Hematopoietic multipotent progenitor cell treated with erythropoietin and hydrocortisone succinate and interleukin-3 and kit ligand, for 15 days (in vitro differentiated cells): ENCODE measurements around the gene PDP2.
A peak's percentile ranks its signal among the peaks of the same experiment; 100 is the strongest.

Experiments used
- DNase-seq: peaks from one replicate; pipeline ENCODE4 v3.0.0-alpha.2; 2015; ENCODE audit warnings: low spot score

Gene PDP2, protein sequence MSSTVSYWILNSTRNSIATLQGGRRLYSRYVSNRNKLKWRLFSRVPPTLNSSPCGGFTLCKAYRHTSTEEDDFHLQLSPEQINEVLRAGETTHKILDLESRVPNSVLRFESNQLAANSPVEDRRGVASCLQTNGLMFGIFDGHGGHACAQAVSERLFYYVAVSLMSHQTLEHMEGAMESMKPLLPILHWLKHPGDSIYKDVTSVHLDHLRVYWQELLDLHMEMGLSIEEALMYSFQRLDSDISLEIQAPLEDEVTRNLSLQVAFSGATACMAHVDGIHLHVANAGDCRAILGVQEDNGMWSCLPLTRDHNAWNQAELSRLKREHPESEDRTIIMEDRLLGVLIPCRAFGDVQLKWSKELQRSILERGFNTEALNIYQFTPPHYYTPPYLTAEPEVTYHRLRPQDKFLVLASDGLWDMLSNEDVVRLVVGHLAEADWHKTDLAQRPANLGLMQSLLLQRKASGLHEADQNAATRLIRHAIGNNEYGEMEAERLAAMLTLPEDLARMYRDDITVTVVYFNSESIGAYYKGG

DNA sequence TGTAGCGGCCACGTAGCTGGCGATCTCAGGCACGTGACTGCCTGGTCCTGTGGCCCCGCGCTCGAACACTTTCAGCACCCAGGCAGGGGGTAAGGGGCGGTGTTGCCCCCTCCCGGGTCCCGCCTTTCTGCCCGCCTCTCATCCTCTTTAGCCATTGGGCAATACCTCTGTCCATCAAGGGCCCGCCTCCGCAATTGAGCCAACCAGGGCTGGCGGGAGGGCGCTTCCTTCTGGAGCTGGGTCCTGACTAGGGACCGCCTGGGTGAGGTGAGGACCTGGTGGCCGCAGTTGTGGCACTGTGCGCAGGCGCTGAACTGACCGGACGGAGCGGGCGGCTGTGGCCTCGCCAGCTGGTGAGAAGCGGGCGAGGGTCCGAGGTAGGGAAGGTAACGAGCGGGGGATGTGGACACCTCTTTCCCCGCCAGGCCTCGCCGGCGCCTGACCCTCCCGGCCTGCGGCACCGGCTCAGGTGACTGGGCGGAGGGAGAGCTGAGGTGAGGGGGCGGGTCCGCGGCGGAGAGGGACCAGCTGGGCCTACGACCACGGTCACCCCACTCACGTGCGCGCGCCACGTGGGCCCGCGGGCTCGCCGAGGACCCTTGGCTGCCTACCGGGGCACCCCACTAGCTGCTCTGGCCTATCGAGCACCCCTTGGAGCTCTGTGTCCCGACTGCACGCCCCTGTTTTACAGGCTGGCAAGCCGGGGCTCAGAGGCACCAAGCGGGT, at the start of gene PDP2:
TSS of gene PDP2 (plus strand) at position 228 of the 726 bp plus-strand sequence. CDS start 3,770 bp downstream, outside the sequence.
- peak; percentile 83 for DNase-seq

DNA sequence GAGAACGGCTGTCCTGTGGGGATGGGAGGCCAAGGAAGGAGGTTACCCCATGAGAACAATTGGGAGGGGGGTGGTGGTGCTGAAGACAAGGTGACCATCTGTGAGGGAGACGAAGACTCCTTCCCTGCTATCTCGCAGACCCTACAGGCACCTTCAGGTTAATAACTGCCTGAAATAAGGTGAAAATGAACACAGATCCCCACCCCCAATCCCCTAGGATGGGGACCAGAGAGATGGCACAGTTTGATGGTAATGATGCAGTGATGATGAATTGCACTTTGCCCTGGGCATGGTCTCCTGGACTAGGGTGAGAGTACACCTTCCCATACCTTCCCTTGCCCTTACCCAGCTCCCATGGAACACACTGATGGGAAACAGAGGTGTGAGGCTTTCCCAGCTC, 48.1 kb upstream of the PDP2 start:
- no peak for DNase-seq

DNA sequence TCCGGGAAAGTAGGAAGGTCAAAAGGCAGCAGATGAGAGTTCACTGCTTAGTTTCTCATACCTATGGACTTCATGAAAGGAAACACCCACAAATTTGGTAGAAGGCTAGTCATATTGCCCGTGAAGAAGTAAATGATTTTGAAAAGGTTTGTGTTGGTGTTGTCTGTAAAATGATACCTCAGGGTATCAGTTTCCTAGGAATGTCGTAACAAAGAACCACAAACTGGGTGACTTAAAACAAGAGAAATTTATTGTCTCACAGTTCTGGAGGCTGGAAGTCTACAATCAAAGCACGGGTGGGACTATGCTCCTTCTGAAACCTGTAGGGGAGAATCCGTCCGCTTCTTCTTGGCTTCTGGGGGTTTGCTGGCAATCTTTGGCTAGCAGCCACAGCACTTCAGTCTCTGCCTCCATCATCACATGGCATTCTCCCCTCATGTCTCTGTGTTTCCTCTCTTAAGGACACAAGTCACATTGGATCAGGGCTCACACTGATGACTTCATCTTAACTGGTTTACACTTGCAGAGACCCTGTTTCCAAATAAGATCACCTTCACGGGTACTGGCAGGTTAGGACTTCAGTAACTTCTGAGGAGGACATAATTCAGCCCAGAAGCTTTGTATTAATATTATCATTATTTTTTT, 47.5 kb upstream of the PDP2 start:
- no peak for DNase-seq

DNA sequence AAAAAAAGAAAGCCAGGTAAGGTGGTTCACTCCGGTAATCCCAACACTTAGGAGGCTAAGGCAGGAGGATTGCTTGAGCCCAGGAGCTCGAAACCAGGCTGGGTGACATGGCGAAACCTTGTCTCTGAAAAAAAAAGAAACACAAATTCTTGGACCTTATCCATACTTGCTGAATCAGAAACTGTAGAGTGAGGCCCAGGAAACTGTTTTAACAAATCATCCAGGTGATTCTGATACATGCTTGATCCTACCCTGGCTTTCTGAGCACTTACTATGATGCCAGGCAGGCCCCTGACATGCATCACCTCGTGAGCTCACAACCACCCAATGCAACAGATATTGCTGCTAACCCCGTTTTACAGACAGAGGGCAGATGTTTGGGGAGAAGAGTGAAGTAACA, 45.6 kb upstream of the PDP2 start:
- no peak for DNase-seq

DNA sequence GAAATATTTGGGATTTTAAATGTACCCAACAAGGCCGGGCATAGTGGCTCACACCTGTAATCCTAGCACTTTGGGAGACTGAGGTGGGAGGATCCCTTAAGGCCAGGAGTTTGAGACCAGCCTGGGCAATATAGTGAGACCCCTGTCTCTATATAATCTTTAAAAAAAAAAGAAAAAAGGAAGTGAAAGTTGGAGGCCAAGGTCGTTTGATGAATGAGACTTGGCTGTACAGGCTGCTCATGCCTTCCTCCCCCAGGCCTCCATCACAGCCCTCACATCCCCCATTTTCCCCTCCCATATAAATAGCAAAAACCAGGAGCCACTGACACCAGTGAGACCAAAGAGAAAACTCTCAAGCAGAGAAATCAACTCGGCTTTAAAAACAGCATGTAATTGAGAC, 39.4 kb upstream of the PDP2 start:
- DNase-seq = no peak

DNA sequence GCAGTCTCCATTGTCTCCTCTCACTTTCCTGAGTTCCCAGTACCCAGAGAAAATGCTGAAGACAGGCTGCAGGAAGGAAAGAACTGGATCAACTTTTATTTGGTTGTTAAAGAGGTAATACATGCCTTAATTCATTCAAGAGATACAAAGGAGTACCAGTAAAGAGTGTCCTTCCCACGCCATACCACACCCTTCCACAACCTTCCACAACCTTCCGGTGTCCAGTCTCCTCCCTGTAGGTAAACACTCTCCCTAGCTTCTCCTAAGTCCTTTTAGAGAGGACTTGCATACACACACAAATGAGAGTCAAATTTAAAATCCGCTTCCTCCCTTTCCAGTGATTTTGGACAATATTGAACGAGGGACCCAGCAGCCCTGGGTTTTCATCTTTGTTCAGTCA, 38.9 kb upstream of the PDP2 start:
- DNase-seq = no peak

DNA sequence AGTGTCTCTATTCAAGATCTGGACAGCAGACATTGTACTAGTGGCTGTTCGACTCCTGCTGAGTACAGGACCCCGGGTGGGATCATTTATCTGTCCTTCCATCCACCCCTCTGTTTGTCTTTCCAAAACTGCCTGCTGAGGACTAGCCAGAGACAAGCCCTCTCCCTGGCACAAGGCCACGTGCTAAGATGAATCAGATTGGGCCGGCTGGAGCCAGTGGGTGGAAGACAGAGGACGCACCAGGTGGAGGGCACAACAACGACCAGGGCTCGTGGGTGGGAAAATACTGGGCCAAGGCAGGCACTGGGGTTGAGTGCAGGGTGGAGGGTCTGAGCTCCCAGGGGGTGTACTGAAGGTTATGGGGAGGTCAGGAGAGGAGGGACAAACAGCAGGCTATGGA, 37.5 kb upstream of the PDP2 start:
- DNase-seq = no peak

DNA sequence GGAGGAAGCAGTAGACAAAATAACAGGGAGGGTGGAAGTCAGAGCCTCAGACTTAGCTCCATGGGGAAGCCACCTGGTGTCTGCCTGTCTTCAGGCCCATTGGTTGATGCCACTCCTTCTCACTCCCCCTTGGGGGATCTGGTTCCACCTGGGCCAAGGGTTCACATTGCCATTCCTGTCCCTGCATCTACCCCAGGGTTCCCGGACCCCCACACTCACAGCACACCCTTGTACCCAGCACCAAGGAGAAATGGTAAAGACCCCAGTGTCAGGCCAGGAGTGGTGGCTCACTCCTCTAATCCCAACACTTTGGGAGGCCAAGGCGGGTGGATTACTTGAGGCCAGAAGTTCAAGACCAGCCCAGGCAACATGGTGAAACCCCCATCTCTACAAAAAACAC, 37.1 kb upstream of the PDP2 start:
- no peak for DNase-seq

DNA sequence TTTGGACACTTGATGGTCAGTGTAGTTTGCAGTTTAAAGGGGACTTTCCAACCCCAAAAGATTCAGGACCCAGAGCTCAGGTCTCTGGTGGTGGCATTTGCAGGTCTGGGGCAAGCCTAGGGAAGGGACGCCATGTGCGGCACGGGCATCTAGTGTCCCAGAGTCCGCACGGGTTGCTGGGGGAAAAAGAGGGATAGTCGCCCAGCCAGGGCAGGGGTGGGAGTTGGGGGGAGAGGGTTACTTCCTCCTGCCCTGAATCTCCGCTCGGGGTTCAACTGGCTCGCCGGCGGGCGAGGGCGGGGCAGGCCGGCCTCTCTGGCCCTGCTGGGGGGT, 36.3 kb upstream of the PDP2 start:
- no peak for DNase-seq

DNA sequence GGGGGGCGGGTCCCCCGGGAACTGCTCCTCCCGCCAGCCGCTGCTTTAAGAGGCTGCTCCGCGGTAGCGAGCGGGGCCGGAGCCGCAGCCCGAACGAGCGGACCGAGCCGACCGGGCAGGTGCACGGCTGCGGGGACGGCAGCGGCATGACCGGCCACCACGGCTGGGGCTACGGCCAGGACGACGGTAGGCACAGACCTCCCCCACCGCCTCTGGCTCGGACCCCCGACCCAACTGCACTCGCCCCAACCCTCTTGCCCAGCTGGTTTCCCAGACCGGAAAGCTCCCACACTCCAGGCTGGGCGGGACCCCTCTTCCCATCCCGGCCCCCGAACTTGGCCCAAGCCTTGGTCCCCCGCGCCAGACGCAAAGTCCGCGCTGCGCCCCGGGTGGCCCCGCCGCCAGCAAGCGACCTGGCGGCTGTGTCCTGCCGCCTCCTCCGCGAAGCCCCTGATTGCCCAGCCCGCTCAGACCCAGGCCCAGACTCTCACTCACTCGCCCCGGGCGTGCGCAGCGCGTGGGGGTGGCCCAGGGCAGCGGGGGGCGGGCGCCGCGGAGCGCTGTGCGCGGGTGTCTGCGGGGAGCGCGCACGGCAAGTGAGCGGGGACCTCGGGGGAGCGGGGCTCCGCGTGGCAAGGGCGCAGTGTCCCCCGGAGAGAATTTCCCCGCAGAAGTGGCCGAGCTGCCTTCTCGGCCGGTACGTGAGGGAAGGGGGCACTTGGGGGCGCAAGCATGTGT, 35.8 kb upstream of the PDP2 start, which contains the start of gene CA7:
TSS of gene CA7 (plus strand) at position 73 of the 738 bp plus-strand sequence. CDS start at position 147, 74 bp downstream.
- no peak for DNase-seq

DNA sequence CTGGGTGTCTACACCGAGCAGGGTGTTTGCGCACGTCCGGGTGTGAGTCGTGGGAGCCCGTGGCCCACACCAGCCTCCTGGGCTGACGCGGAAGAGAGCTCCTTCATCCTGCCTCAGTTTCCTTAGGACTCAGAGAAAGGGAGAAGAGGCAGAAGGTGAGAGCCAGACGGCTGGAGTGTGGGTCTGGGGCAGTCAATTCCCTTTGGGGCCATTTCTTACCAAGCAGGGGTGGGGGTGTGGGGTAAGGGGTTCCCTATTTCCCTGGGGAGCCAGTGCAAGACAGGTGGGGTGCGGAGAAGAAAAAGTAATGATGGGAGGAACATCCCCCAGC, 35.3 kb upstream of the PDP2 start:
- no peak for DNase-seq

DNA sequence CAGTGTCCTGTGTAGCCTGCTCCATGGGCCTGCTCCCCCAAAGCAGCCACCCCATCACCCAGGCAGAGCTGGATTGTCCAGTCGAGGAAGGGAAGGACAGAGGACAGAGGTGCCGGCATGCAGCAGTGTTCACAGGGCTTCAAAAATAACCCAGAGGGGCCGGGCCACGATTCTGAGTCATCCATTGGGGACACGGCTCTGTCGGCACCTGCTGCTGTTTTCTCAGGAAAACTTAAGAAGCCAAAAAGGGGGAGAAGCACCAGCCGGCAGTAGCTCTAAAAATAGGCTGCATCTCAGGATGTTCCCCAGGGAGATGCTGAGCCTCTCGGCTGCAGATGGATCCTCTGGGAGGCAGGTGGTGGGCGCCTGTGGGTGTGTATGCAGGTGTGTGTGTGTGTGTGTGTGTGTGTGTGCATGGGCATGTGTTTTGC, 34.5 kb upstream of the PDP2 start:
- DNase-seq = no peak

DNA sequence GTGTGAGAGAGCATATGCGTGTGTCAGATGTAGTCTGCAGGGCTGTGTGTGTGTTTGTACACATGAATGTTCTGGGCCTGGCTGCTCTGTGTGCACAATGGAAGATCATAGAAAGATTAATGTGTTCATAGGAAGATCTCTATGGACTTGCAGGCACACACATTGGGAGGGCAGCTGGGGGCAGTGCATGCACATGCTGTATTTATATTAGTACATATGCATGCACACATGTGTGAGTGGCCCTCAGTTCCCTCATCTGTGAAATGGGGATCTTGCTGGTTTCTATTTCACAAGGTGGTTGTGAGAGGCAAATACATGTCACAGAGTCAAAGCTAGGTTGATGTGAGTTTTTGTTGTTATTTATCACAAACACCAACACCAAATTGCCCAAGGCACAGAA, 34.0 kb upstream of the PDP2 start:
- DNase-seq = no peak

DNA sequence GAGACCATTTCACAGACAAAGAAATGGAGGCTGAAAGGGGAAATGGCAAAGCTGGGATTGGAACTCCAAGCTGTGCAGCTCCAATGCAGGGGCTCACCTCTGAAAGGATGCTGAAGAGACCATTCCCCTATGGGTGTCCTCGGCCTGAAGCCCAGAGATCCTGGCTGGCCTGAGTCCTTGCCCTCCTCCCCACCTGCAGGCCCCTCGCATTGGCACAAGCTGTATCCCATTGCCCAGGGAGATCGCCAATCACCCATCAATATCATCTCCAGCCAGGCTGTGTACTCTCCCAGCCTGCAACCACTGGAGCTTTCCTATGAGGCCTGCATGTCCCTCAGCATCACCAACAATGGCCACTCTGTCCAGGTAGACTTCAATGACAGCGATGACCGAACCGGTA, 33.5 kb upstream of the PDP2 start:
- DNase-seq = no peak

DNA sequence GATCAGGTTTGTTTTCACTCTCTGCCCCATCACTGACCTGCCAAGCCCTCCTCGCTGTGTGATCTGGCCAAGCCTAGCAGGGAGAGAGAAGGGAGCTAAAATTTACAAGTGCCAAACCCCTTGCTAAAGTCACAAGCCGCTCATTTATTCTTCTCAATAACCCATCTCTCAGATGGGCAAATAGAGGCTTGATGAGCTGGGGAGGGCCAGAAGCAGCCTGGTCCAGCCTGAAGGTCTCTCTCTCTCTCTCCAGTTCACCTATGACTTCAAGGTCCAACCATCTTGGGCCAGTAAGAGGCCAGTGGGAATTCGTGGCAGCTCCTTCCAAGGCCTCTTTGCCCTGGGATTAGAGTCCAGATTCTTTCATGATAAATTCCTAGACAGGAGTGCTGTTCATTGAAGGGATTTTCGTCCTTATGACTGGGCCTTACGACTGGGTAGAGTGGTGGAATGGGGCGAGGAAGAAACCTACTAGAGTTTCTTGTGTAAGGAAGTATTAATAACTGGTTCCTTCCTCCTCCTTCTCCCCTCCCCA, 32.7 kb upstream of the PDP2 start:
- no peak for DNase-seq

DNA sequence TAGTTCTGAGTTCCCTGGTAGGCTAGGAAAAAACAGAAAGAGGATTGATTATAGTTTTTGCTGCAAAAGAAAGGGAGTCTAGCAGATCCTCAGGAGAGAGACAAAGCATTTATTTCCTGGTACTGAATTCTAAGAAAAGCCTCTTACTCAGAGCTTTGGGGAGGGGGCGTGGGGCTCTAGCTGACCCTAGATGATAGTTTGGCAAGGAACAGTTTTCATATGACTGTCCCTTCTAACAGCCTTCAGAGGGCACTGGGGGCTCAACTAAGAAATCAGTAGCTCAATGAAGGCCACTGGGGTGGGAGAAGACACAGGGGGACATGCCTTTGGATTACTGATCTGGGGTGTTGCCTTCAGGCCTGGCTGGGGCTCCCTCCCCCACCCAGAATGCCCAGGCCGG, 32.1 kb upstream of the PDP2 start:
- no peak for DNase-seq

DNA sequence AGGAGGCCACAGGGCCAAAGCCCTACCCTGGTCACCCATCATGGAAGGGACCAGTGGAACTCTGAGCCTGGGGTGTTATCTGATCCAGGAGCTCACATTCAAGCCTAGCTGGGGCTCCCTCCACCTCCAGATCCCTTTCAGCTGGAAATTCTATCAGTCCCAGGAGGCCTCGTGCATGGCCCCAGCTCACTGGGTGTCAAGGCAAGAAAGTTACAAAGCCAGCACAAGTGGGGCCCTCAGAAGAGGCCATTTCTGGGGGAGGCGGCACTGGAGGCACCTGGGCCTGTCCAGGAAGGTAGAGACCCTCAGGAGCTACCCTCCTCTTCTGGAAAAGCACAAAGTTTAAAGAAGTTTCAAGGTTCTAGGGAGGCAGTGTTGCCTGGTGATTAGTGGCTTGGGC, 31.3 kb upstream of the PDP2 start:
- DNase-seq = no peak

DNA sequence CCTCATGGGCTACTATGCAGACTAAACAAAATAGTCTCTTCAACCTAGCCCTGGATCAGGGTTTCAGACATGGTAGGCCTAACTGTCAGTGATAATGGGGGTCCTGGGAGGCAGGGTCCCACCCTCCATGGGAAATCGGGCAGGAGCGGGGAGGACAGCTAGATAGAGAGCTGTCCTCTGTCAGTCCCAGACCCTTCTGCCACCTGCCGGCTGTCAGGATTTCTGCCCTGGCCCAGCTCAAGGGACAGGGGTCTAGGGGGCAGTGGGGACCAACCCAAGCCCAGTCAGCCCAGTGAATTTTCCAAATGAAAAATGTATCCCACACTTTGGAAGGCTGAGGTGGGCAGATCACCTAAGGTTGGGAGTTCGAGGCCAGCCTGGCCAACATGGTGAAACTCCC, 30.8 kb upstream of the PDP2 start:
- DNase-seq = no peak

DNA sequence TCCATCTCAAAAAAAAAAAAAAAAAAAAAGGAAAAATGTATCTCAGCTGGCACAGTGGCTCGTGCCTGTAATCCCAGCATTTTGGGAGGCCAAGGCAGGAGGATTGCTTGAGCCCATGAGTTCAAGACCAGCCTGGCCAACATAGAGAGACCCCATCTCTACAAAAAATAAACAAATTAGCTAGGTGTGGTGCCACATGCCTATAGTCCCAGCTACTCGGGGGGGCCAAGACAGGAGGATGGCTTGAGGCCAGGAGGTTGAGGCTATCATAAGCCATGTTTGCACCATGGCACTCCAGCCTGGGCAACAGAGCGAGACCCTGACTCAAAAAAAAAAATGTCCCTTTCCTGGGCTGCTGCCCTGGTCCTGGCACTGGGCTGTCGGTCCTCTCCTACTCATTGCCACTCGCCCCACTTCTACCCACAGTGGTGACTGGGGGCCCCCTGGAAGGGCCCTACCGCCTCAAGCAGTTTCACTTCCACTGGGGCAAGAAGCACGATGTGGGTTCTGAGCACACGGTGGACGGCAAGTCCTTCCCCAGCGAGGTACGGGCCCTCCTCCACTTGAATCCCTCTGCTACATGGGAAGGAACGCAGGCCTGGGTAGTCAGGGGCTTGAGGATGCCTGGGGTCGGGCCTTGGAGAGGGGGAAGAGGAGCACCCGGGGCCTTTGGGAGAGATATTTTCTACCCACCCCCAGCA, 30.1 kb upstream of the PDP2 start:
- DNase-seq = no peak

DNA sequence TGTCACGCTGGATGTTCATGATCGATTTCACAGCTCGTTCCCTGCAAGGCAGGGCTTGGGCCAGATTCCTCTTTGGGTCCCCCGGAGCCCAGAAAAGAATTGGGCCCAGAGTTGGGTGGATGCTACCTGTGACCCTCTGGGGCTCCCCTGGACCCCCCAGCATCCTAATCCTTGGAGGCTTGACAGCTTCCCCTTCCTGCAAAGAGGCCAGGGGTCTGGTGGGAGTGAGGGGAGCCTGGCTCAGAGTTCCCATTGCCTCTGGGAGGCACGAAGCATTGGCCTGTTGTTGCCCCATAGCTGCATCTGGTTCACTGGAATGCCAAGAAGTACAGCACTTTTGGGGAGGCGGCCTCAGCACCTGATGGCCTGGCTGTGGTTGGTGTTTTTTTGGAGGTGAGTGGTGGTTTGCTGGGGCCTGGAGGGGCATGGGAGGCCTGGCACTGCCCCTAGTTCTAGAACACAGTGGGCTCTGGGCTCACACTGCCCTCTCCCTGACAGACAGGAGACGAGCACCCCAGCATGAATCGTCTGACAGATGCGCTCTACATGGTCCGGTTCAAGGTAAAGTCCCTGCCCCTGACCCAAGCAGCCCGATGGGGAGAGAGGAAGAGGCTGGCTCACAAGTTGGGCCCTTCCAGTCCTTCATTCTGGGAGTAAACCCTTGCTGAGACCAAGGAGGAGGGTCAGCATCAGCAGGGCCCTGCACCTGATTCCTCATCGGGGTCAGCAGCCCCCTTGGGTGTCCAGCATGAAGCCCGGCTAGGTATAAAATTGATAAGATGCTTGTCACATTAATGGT, 28.9 kb upstream of the PDP2 start:
- no peak for DNase-seq
